ENCODE data around the gene ATP5PB. TPM values are rescaled to one million over a fixed set of nuclear protein-coding genes. Genes with fewer than 3 reads are reported as not detected.

Gene ATP5PB
- total RNA-seq, 1 donor from 2014 or later, result 265 TPM

DNA sequence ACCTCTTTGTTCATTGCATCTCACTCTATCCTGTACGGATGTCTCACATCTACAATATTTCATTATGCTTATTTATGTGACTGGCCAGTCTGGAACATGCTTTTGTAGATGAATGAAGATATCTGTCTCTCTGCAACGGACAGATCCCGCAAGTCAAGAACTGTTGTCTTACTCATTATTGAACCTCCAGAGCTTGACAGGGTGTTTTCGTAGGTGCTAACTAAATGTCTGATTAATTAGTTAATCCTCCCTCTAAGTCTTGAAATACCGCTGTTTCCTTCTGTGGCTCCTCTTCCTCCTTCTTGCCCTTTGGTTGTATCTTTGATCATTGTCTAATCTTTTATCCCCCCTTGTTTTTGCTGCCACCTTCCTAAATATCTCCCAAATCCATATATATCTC, 21.3 kb downstream of the ATP5PB start:
- no peak overlapping the region for H3K27ac ChIP-seq (ENCODE audit: low read depth, low read length)
- H3K4me1 ChIP-seq (ENCODE audit: control insufficient read depth in 3 of 3, insufficient read depth in 3 of 3, low read length in 3 of 3), result no peaks in the 10 kb centered on the region
- H3K27me3 ChIP-seq (ENCODE audit: control insufficient read depth in 3 of 3, insufficient read depth in 3 of 3, low read length in 3 of 3), result no peaks in the 10 kb centered on the region
- no peaks in the 10 kb centered on the region for H3K9me3 ChIP-seq (ENCODE audit: control insufficient read depth in 3 of 3, low read length in 3 of 3)
- H3K36me3 ChIP-seq (ENCODE audit: control insufficient read depth in 3 of 3, insufficient read depth in 3 of 3, low read length in 3 of 3), result peaks cover 20 to 45% (median 44%) of the 10 kb centered on the region in 3 donors
- H3K9ac ChIP-seq (ENCODE audit: low read depth in 1 of 3, low read length in 3 of 3), result no peak overlapping the region
- H3K4me3 ChIP-seq (ENCODE audit: low read length in 3 of 3), result no peak overlapping the region

DNA sequence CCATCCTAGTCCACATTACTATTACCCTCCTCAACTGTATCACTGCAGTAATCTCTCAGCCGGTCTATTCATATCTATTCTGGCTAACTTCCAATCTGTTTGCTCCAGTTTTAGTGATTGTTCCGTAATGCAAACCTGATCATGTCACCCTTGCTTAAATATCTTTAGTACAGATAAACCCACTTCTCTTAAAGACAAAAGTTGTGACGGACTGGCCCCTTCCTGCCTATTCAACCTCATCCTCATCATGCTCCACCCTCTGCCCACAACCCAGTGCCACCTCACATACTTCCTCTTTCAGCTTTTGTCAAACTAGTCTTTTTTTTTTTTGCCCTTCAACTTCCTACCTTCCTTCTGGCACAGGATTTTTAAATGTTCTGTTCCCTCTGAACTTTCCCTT, 21.7 kb downstream of the ATP5PB start:
- H3K9ac ChIP-seq (ENCODE audit: low read depth in 1 of 3, low read length in 3 of 3), result no peak overlapping the region
- H3K36me3 ChIP-seq (ENCODE audit: control insufficient read depth in 3 of 3, insufficient read depth in 3 of 3, low read length in 3 of 3), result peaks cover 20 to 47% (median 44%) of the 10 kb centered on the region in 3 donors
- H3K27ac ChIP-seq (ENCODE audit: low read depth, low read length), result peak overlapping the region; percentile 22
- H3K27me3 ChIP-seq (ENCODE audit: control insufficient read depth in 3 of 3, insufficient read depth in 3 of 3, low read length in 3 of 3), result no peaks in the 10 kb centered on the region
- H3K9me3 ChIP-seq (ENCODE audit: control insufficient read depth in 3 of 3, low read length in 3 of 3), result no peaks in the 10 kb centered on the region
- H3K4me1 ChIP-seq (ENCODE audit: control insufficient read depth in 3 of 3, insufficient read depth in 3 of 3, low read length in 3 of 3), result peaks cover 0 to 2% (median 1%) of the 10 kb centered on the region in 3 donors
- no peak overlapping the region for H3K4me3 ChIP-seq (ENCODE audit: low read length in 3 of 3)

GRCh38 chr1:111471538-111471937, 22.3 kb downstream of the ATP5PB start:
- Histone ChIP-seq H3K27ac (ENCODE audit: low read depth, low read length) (peak overlapping the region; percentile 22), H3K4me1 (ENCODE audit: control insufficient read depth in 3 of 3, insufficient read depth in 3 of 3, low read length in 3 of 3) (peaks cover 0 to 4% (median 3%) of the 10 kb centered on the region in 3 donors), H3K4me3 (ENCODE audit: low read length in 3 of 3) (no peak overlapping the region), H3K9me3 (ENCODE audit: control insufficient read depth in 3 of 3, low read length in 3 of 3) (no peaks in the 10 kb centered on the region), H3K27me3 (ENCODE audit: control insufficient read depth in 3 of 3, insufficient read depth in 3 of 3, low read length in 3 of 3) (no peaks in the 10 kb centered on the region), H3K36me3 (ENCODE audit: control insufficient read depth in 3 of 3, insufficient read depth in 3 of 3, low read length in 3 of 3) (peaks cover 20 to 47% (median 44%) of the 10 kb centered on the region in 3 donors), H3K9ac (ENCODE audit: low read depth in 1 of 3, low read length in 3 of 3) (no peak overlapping the region)

DNA sequence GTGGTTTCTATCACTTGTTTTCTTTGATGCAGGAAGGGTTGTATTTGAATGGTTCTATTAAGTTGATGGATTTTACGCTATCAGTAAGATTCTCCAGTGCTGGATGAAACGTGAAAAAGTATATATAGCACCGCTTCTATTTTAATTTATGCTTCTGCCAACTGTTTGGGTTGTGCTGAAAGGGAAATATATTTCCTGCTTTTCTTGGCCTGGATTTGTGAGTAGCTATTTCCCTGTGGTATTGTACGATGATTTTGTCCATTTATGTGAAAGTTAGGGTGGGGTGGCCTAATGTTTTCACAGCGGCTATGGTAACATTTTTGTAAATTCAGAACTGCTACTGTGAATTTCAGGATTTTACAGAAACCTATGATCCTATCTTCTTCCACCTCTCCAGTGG, 24.8 kb downstream of the ATP5PB start:
- H3K9ac ChIP-seq (ENCODE audit: low read depth in 1 of 3, low read length in 3 of 3), result no peak overlapping the region
- H3K27me3 ChIP-seq (ENCODE audit: control insufficient read depth in 3 of 3, insufficient read depth in 3 of 3, low read length in 3 of 3), result no peaks in the 10 kb centered on the region
- H3K36me3 ChIP-seq (ENCODE audit: control insufficient read depth in 3 of 3, insufficient read depth in 3 of 3, low read length in 3 of 3), result peaks cover 12 to 44% (median 43%) of the 10 kb centered on the region in 3 donors
- no peak overlapping the region for H3K27ac ChIP-seq (ENCODE audit: low read depth, low read length)
- peaks cover 0 to 7% (median 7%) of the 10 kb centered on the region in 3 donors for H3K4me1 ChIP-seq (ENCODE audit: control insufficient read depth in 3 of 3, insufficient read depth in 3 of 3, low read length in 3 of 3)
- peak overlapping the region in 1 of 3 donors; percentile 16 for H3K4me3 ChIP-seq (ENCODE audit: low read length in 3 of 3)
- no peaks in the 10 kb centered on the region for H3K9me3 ChIP-seq (ENCODE audit: control insufficient read depth in 3 of 3, low read length in 3 of 3)

- Histone ChIP-seq H3K4me1 (ENCODE audit: control insufficient read depth in 3 of 3, insufficient read depth in 3 of 3, low read length in 3 of 3) (peaks cover 0 to 7% (median 7%) of the 10 kb centered on the region in 3 donors), H3K9me3 (ENCODE audit: control insufficient read depth in 3 of 3, low read length in 3 of 3) (no peaks in the 10 kb centered on the region), H3K27me3 (ENCODE audit: control insufficient read depth in 3 of 3, insufficient read depth in 3 of 3, low read length in 3 of 3) (no peaks in the 10 kb centered on the region), H3K27ac (ENCODE audit: low read depth, low read length) (no peak overlapping the region), H3K4me3 (ENCODE audit: low read length in 3 of 3) (peak overlapping the region in 1 of 3 donors; percentile 2), H3K9ac (ENCODE audit: low read depth in 1 of 3, low read length in 3 of 3) (no peak overlapping the region), H3K36me3 (ENCODE audit: control insufficient read depth in 3 of 3, insufficient read depth in 3 of 3, low read length in 3 of 3) (peaks cover 11 to 40% (median 39%) of the 10 kb centered on the region in 3 donors)
Measured at GRCh38 chr1:111474521-111474920, 25.3 kb downstream of the ATP5PB start.

GRCh38 chr1:111475701-111476100, 26.4 kb downstream of the ATP5PB start:
- Histone ChIP-seq H3K36me3 (ENCODE audit: control insufficient read depth in 3 of 3, insufficient read depth in 3 of 3, low read length in 3 of 3) (peaks cover 2 to 29% (median 28%) of the 10 kb centered on the region in 3 donors), H3K9ac (ENCODE audit: low read depth in 1 of 3, low read length in 3 of 3) (no peak overlapping the region), H3K4me3 (ENCODE audit: low read length in 3 of 3) (no peak overlapping the region), H3K27me3 (ENCODE audit: control insufficient read depth in 3 of 3, insufficient read depth in 3 of 3, low read length in 3 of 3) (no peaks in the 10 kb centered on the region), H3K4me1 (ENCODE audit: control insufficient read depth in 3 of 3, insufficient read depth in 3 of 3, low read length in 3 of 3) (peaks cover 0 to 7% (median 7%) of the 10 kb centered on the region in 3 donors), H3K27ac (ENCODE audit: low read depth, low read length) (no peak overlapping the region), H3K9me3 (ENCODE audit: control insufficient read depth in 3 of 3, low read length in 3 of 3) (no peaks in the 10 kb centered on the region)

DNA sequence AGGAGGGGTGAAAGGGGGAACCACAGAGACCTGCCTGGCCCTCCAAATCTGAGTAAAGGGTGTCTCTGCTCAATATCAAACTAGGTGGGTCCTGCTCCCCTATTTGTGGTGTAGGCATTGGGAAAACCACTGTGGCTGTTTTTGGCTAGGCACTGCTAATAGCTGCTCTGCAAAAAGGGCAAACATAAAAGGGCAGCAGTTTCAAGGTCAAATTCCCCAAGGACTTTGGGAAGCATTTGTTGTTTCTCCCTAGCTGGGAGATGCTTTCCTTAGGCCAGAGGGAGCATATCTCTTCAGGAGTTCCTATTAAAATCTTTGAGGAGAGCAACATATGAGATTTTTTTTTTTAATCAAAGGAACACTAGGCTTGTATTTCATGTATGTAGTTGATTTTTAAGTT, 26.9 kb downstream of the ATP5PB start:
- no peak overlapping the region for H3K9ac ChIP-seq (ENCODE audit: low read depth in 1 of 3, low read length in 3 of 3)
- H3K36me3 ChIP-seq (ENCODE audit: control insufficient read depth in 3 of 3, insufficient read depth in 3 of 3, low read length in 3 of 3), result peaks cover 2 to 25% (median 24%) of the 10 kb centered on the region in 3 donors
- no peak overlapping the region for H3K4me3 ChIP-seq (ENCODE audit: low read length in 3 of 3)
- H3K27me3 ChIP-seq (ENCODE audit: control insufficient read depth in 3 of 3, insufficient read depth in 3 of 3, low read length in 3 of 3), result no peaks in the 10 kb centered on the region
- no peaks in the 10 kb centered on the region for H3K9me3 ChIP-seq (ENCODE audit: control insufficient read depth in 3 of 3, low read length in 3 of 3)
- H3K4me1 ChIP-seq (ENCODE audit: control insufficient read depth in 3 of 3, insufficient read depth in 3 of 3, low read length in 3 of 3), result peaks cover 0 to 7% (median 7%) of the 10 kb centered on the region in 3 donors
- H3K27ac ChIP-seq (ENCODE audit: low read depth, low read length), result no peak overlapping the region

DNA sequence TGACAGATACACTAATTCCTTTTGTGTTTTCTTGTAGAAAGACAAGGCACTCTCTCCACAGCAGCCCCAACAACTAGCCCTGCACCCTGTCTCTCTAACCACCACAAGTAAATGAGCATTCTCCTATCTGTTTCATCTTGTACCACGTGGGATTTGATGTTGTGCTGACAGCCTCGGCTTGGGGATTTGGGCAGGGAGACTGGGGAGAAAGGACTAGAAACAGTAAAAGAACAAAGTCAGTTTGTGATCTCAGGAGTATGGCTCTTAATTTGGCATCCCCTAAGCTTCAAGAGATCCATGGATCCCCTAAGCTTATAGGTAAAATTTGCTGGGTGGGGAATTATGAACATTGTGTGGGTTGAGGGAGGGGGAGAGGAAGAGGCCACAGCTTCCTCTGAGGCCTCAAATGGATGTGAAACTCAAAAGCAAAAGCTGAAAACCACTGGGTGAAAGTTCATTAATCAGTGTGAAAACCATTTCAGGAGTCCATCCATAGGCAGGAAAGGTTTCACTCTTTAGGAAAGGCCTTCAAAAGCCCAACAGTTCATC, 27.6 kb downstream of the ATP5PB start:
- H3K27me3 ChIP-seq (ENCODE audit: control insufficient read depth in 3 of 3, insufficient read depth in 3 of 3, low read length in 3 of 3), result no peaks in the 10 kb centered on the region
- H3K36me3 ChIP-seq (ENCODE audit: control insufficient read depth in 3 of 3, insufficient read depth in 3 of 3, low read length in 3 of 3), result peaks cover 2 to 21% (median 20%) of the 10 kb centered on the region in 3 donors
- no peak overlapping the region for H3K4me3 ChIP-seq (ENCODE audit: low read length in 3 of 3)
- H3K9ac ChIP-seq (ENCODE audit: low read depth in 1 of 3, low read length in 3 of 3), result no peak overlapping the region
- no peak overlapping the region for H3K27ac ChIP-seq (ENCODE audit: low read depth, low read length)
- H3K9me3 ChIP-seq (ENCODE audit: control insufficient read depth in 3 of 3, low read length in 3 of 3), result no peaks in the 10 kb centered on the region
- peaks cover 2 to 9% (median 8%) of the 10 kb centered on the region in 3 donors for H3K4me1 ChIP-seq (ENCODE audit: control insufficient read depth in 3 of 3, insufficient read depth in 3 of 3, low read length in 3 of 3)

GRCh38 chr1:111480674-111481073, 31.4 kb downstream of the ATP5PB start:
- H3K27ac ChIP-seq (ENCODE audit: low read depth, low read length), result no peak overlapping the region
- H3K4me3 ChIP-seq (ENCODE audit: low read length in 3 of 3), result no peak overlapping the region
- peaks cover 9 to 15% (median 13%) of the 10 kb centered on the region in 3 donors for H3K4me1 ChIP-seq (ENCODE audit: control insufficient read depth in 3 of 3, insufficient read depth in 3 of 3, low read length in 3 of 3)
- peaks cover 2 to 15% (median 14%) of the 10 kb centered on the region in 3 donors for H3K36me3 ChIP-seq (ENCODE audit: control insufficient read depth in 3 of 3, insufficient read depth in 3 of 3, low read length in 3 of 3)
- H3K27me3 ChIP-seq (ENCODE audit: control insufficient read depth in 3 of 3, insufficient read depth in 3 of 3, low read length in 3 of 3), result no peaks in the 10 kb centered on the region
- H3K9ac ChIP-seq (ENCODE audit: low read depth in 1 of 3, low read length in 3 of 3), result no peak overlapping the region
- H3K9me3 ChIP-seq (ENCODE audit: control insufficient read depth in 3 of 3, low read length in 3 of 3), result no peaks in the 10 kb centered on the region

GRCh38 chr1:111481387-111482221, 32.3 kb downstream of the ATP5PB start:
- Histone ChIP-seq H3K9me3 (ENCODE audit: control insufficient read depth in 3 of 3, low read length in 3 of 3) (no peaks in the 10 kb centered on the region), H3K4me3 (ENCODE audit: low read length in 3 of 3) (peak overlapping the region in 1 of 3 donors; percentile 14), H3K27me3 (ENCODE audit: control insufficient read depth in 3 of 3, insufficient read depth in 3 of 3, low read length in 3 of 3) (no peaks in the 10 kb centered on the region), H3K27ac (ENCODE audit: low read depth, low read length) (no peak overlapping the region), H3K9ac (ENCODE audit: low read depth in 1 of 3, low read length in 3 of 3) (peak overlapping the region in 1 of 3 donors; percentile 46), H3K4me1 (ENCODE audit: control insufficient read depth in 3 of 3, insufficient read depth in 3 of 3, low read length in 3 of 3) (peaks cover 9 to 10% (median 9%) of the 10 kb centered on the region in 3 donors), H3K36me3 (ENCODE audit: control insufficient read depth in 3 of 3, insufficient read depth in 3 of 3, low read length in 3 of 3) (peaks cover 2 to 15% (median 12%) of the 10 kb centered on the region in 3 donors)
